ENCODE results near the gene SH2B3. TPM values are rescaled to one million over a fixed set of nuclear protein-coding genes. Genes with fewer than 3 reads are reported as not detected.

Gene SH2B3
- total and polyA plus RNA-seq, 4 donors, result 9.6 to 46.0 (median 17.9) TPM

GRCh38 chr12:111425655-111426054 is 19.9 kb downstream of the SH2B3 start:
- no peaks in the 10 kb centered on the region for H3K9me3 ChIP-seq (ENCODE audit: control insufficient read depth in 4 of 4, insufficient read depth in 3 of 4, low read length in 3 of 4)
- H3K27me3 ChIP-seq (ENCODE audit: control insufficient read depth in 3 of 3, insufficient read depth in 3 of 3, low read length in 2 of 3), result no peaks in the 10 kb centered on the region
- peak overlapping the region; percentile 20 to 82 for H3K27ac ChIP-seq (ENCODE audit: low read depth in 1 of 2, low read length in 1 of 2)
- no peak overlapping the region for H3K4me3 ChIP-seq
- peaks cover 0 to 42% (median 0%) of the 10 kb centered on the region in 5 donors for H3K4me1 ChIP-seq (ENCODE audit: control insufficient read depth in 5 of 5, insufficient read depth in 5 of 5, low read length in 5 of 5)
- peaks cover 0 to 14% (median 1%) of the 10 kb centered on the region in 4 donors for H3K36me3 ChIP-seq (ENCODE audit: control insufficient read depth in 4 of 4, insufficient read depth in 4 of 4, low read length in 4 of 4)
- ATAC-seq (ENCODE audit: insufficient read depth, low FRiP score) (no peak), DNase-seq (no peak)
- TF ChIP-seq CTCF (IDR thresholded peaks at IDR 0.05; ENCODE audit: control extremely low read depth, extremely low read depth), result no peak
- H3K9ac ChIP-seq (ENCODE audit: insufficient read depth in 1 of 2, low read length in 2 of 2), result no peak overlapping the region
- WGBS, 2 donors, result 45 to 55% methylated on average over 8 of the region's 8 CpGs

- H3K9ac ChIP-seq (ENCODE audit: insufficient read depth in 1 of 2, low read length in 2 of 2), result no peak overlapping the region
- no peak for ATAC-seq (ENCODE audit: insufficient read depth, low FRiP score)
These were observed 20.8 kb downstream of the SH2B3 start for GRCh38 chr12:111426344-111427185.

GRCh38 chr12:111427417-111428074 is 21.8 kb downstream of the SH2B3 start:
- ATAC-seq (ENCODE audit: insufficient read depth, low FRiP score) (no peak), DNase-seq (no peak)
- H3K4me1 ChIP-seq (ENCODE audit: control insufficient read depth in 5 of 5, insufficient read depth in 5 of 5, low read length in 5 of 5), result peaks cover 0 to 50% (median 0%) of the 10 kb centered on the region in 5 donors
- 88 to 95% methylated on average over 7 of the region's 7 CpGs for WGBS, 2 donors
- peak overlapping the region in 1 of 2 donors; percentile 37 for H3K27ac ChIP-seq (ENCODE audit: low read depth in 1 of 2, low read length in 1 of 2)
- no peak overlapping the region for H3K4me3 ChIP-seq
- no peaks in the 10 kb centered on the region for H3K27me3 ChIP-seq (ENCODE audit: control insufficient read depth in 3 of 3, insufficient read depth in 3 of 3, low read length in 2 of 3)
- no peaks in the 10 kb centered on the region for H3K9me3 ChIP-seq (ENCODE audit: control insufficient read depth in 4 of 4, insufficient read depth in 3 of 4, low read length in 3 of 4)
- no peak for TF ChIP-seq CTCF (IDR thresholded peaks at IDR 0.05; ENCODE audit: control extremely low read depth, extremely low read depth)
- H3K9ac ChIP-seq (ENCODE audit: insufficient read depth in 1 of 2, low read length in 2 of 2), result no peak overlapping the region
- H3K36me3 ChIP-seq (ENCODE audit: control insufficient read depth in 4 of 4, insufficient read depth in 4 of 4, low read length in 4 of 4), result peaks cover 0 to 10% (median 0%) of the 10 kb centered on the region in 4 donors

More at GRCh38 chr12:111426344-111427185, 20.8 kb downstream of the SH2B3 start:
- WGBS, 2 donors, result 63 to 77% methylated on average over 11 of the region's 11 CpGs
- Histone ChIP-seq H3K4me1 (ENCODE audit: control insufficient read depth in 5 of 5, insufficient read depth in 5 of 5, low read length in 5 of 5) (peaks cover 0 to 48% (median 0%) of the 10 kb centered on the region in 5 donors), H3K4me3 (no peak overlapping the region), H3K27ac (ENCODE audit: low read depth in 1 of 2, low read length in 1 of 2) (peak overlapping the region; percentile 55 to 82), H3K27me3 (ENCODE audit: control insufficient read depth in 3 of 3, insufficient read depth in 3 of 3, low read length in 2 of 3) (no peaks in the 10 kb centered on the region), H3K36me3 (ENCODE audit: control insufficient read depth in 4 of 4, insufficient read depth in 4 of 4, low read length in 4 of 4) (peaks cover 0 to 10% (median 0%) of the 10 kb centered on the region in 4 donors), H3K9me3 (ENCODE audit: control insufficient read depth in 4 of 4, insufficient read depth in 3 of 4, low read length in 3 of 4) (no peaks in the 10 kb centered on the region)
- no peak for TF ChIP-seq CTCF (IDR thresholded peaks at IDR 0.05; ENCODE audit: control extremely low read depth, extremely low read depth)
- no peak for DNase-seq
